Astrocyte of the cerebellum (primary cell): ENCODE measurements around the gene CXCL5.
"Not testable (repeated sequence)": the region's sequence is repeated elsewhere in the genome, so short reads cannot be mapped to it uniquely, and the experiment has no call there.

Experiments used
- DNase-seq: peaks from one replicate; pipeline ENCODE4 v3.0.0-alpha.2; 2011; ENCODE audit warnings: low read depth
- H3K4me3 ChIP-seq: 2 replicates; pipeline ENCODE4 v1.5.1; 2011; ENCODE audit warnings: mild to moderate bottlenecking, low read depth, low read length, moderate library complexity
- CTCF ChIP-seq: IDR thresholded peaks from 2 replicates; pipeline ENCODE4 v1.5.1; 2012; ENCODE audit warnings: low read length, low read depth, moderate library complexity, mild to moderate bottlenecking; ENCODE audit errors: missing control alignments
- in situ Hi-C: cut with HindIII; loops from 2 replicates; pipeline ENCODE4 v1.10.0; 2017; ENCODE audit warnings: low sequenced_read_pairs

Gene CXCL5

GRCh38 chr4:73990988-73991741 lies 7.3 kb downstream of the CXCL5 start:
- TF ChIP-seq CTCF, result no peak
- H3K4me3 ChIP-seq, result no peak overlapping the region
- in situ Hi-C loops, result no loop called here
- no peak for DNase-seq

GRCh38 chr4:73989928-73990327 lies 8.5 kb downstream of the CXCL5 start:
- no peak overlapping the region for H3K4me3 ChIP-seq
- DNase-seq, result no peak
- in situ Hi-C loops, result no loop called here
- no peak for TF ChIP-seq CTCF

GRCh38 chr4:73989031-73989430 lies 9.4 kb downstream of the CXCL5 start:
- in situ Hi-C loops, result no loop called here
- H3K4me3 ChIP-seq, result no peak overlapping the region
- no peak for TF ChIP-seq CTCF
- no peak for DNase-seq

GRCh38 chr4:73988061-73988460 lies 10.4 kb downstream of the CXCL5 start, which contains the start of gene PPBP:
TSS of gene PPBP (minus strand) at chr4:73988190. CDS start at chr4:73988103, 87 bp downstream.
- H3K4me3 ChIP-seq, result no peak within 1 kb of the TSS
- no peak for TF ChIP-seq CTCF
- in situ Hi-C loops, result no loop called here
- DNase-seq, result no peak

GRCh38 chr4:73985528-73985852 lies 13.0 kb downstream of the CXCL5 start:
- no peak for DNase-seq
- no peak for TF ChIP-seq CTCF
- in situ Hi-C loops, result no loop called here
- no peak overlapping the region for H3K4me3 ChIP-seq

- no peak for TF ChIP-seq CTCF
- in situ Hi-C loops, result no loop called here
- no peak for DNase-seq
- H3K4me3 ChIP-seq, result no peak overlapping the region
These were observed 13.5 kb downstream of the CXCL5 start for GRCh38 chr4:73984736-73985527.

- DNase-seq, H3K4me3 ChIP-seq, in situ Hi-C loops: not testable (repeated sequence)
These were observed 17.3 kb downstream of the CXCL5 start for GRCh38 chr4:73981175-73981574.
